Measurements from ENCODE around the gene USP31. TPM values are rescaled to one million over a fixed set of nuclear protein-coding genes. Genes with fewer than 3 reads are reported as not detected.

Gene USP31
- total and polyA plus RNA-seq, 2 of the 13 experiments (the other 11 are each of a cell fraction or from before 2014, with no cell fraction given), result 22.5 to 23.3 TPM

- no peak for TF ChIP-seq HOXA9 (CRISPR knock-in tag; IDR thresholded peaks at IDR 0.05; ENCODE audit: borderline replicate concordance)
- peak; percentile 46; the same call in 1 of the 2 replicates for TF ChIP-seq HOMEZ (CRISPR knock-in tag; IDR thresholded peaks at IDR 0.05; ENCODE audit: low read depth)
- peak; percentile 98 for TF ChIP-seq STAG1 (CRISPR knock-in tag; IDR thresholded peaks at IDR 0.05)
- TF ChIP-seq U2AF1 (optimal IDR thresholded peaks at IDR 0.05; ENCODE audit: low read depth, low read length), result peak; percentile 40
- peak; percentile 86; the same call in 1 of the 2 replicates for TF ChIP-seq ZNF543 (CRISPR knock-in tag; IDR thresholded peaks at IDR 0.05)
- TF ChIP-seq ZNF777 (CRISPR knock-in tag; IDR thresholded peaks at IDR 0.05), result no peak
- 0 out of 2 replicates have a peak, but pooled peaks have one; percentile 13 for TF ChIP-seq NCOA2 (CRISPR knock-in tag; IDR thresholded peaks at IDR 0.05)
- TF ChIP-seq, protein P1, sequence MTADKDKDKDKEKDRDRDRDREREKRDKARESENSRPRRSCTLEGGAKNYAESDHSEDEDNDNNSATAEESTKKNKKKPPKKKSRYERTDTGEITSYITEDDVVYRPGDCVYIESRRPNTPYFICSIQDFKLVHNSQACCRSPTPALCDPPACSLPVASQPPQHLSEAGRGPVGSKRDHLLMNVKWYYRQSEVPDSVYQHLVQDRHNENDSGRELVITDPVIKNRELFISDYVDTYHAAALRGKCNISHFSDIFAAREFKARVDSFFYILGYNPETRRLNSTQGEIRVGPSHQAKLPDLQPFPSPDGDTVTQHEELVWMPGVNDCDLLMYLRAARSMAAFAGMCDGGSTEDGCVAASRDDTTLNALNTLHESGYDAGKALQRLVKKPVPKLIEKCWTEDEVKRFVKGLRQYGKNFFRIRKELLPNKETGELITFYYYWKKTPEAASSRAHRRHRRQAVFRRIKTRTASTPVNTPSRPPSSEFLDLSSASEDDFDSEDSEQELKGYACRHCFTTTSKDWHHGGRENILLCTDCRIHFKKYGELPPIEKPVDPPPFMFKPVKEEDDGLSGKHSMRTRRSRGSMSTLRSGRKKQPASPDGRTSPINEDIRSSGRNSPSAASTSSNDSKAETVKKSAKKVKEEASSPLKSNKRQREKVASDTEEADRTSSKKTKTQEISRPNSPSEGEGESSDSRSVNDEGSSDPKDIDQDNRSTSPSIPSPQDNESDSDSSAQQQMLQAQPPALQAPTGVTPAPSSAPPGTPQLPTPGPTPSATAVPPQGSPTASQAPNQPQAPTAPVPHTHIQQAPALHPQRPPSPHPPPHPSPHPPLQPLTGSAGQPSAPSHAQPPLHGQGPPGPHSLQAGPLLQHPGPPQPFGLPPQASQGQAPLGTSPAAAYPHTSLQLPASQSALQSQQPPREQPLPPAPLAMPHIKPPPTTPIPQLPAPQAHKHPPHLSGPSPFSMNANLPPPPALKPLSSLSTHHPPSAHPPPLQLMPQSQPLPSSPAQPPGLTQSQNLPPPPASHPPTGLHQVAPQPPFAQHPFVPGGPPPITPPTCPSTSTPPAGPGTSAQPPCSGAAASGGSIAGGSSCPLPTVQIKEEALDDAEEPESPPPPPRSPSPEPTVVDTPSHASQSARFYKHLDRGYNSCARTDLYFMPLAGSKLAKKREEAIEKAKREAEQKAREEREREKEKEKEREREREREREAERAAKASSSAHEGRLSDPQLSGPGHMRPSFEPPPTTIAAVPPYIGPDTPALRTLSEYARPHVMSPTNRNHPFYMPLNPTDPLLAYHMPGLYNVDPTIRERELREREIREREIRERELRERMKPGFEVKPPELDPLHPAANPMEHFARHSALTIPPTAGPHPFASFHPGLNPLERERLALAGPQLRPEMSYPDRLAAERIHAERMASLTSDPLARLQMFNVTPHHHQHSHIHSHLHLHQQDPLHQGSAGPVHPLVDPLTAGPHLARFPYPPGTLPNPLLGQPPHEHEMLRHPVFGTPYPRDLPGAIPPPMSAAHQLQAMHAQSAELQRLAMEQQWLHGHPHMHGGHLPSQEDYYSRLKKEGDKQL (CRISPR knock-in tag; IDR thresholded peaks at IDR 0.05; ENCODE audit: low read depth), result no peak
- peak; percentile 85; the same call in 1 of the 2 replicates for TF ChIP-seq ERF (CRISPR knock-in tag; IDR thresholded peaks at IDR 0.05)
- TF ChIP-seq ZNF674 (CRISPR knock-in tag; IDR thresholded peaks at IDR 0.05; ENCODE audit: low read depth), result no peak
- TF ChIP-seq JDP2 (CRISPR knock-in tag; IDR thresholded peaks at IDR 0.05; ENCODE audit: borderline replicate concordance), result no peak
- TF ChIP-seq ZNF333 (CRISPR knock-in tag; IDR thresholded peaks at IDR 0.05; ENCODE audit: borderline replicate concordance), result peak; percentile 40; the same call in 1 of the 2 replicates
- 0 out of 2 replicates have a peak, but pooled peaks have one; percentile 32 for TF ChIP-seq BHLHE40 (IDR thresholded peaks at IDR 0.05; ENCODE audit: low read length)
- TF ChIP-seq UBTF (CRISPR knock-in tag; IDR thresholded peaks at IDR 0.05), result peak; percentile 43; the same call in 1 of the 2 replicates
- TF ChIP-seq ZNF678 (CRISPR knock-in tag; IDR thresholded peaks at IDR 0.05), result 0 out of 2 replicates have a peak, but pooled peaks have one; percentile 43
- TF ChIP-seq DNMT1 (CRISPR knock-in tag; IDR thresholded peaks at IDR 0.05), result peak; percentile 95; the same call in 1 of the 2 replicates
- peak; percentile 57; the same call in 1 of the 2 replicates for TF ChIP-seq E2F5 (CRISPR knock-in tag; conservative IDR thresholded peaks at IDR 0.05)
- TF ChIP-seq CEBPG (CRISPR knock-in tag; IDR thresholded peaks at IDR 0.05), result peak; percentile 35; the same call in 1 of the 2 replicates
- no peak for TF ChIP-seq FOXJ3 (CRISPR knock-in tag; IDR thresholded peaks at IDR 0.05; ENCODE audit: borderline replicate concordance)
- TF ChIP-seq SNRNP70 (IDR thresholded peaks at IDR 0.05; ENCODE audit: low read depth, low read length), result no peak
- no peak; the same call in 1 of the 2 replicates for TF ChIP-seq NRL (CRISPR knock-in tag; IDR thresholded peaks at IDR 0.05; ENCODE audit: borderline replicate concordance)
Observed at GRCh38 chr16:23182206-23182678, 33.0 kb upstream of the USP31 start (continued).

Data from HepG2 (cell line).